SK-N-MC (cell line): Measurements from ENCODE around the gene CACNA1A.

Source experiments
- EZH2 ChIP-seq: fragments of 200-600 bp; sonication (generic); IDR thresholded peaks from one replicate; pipeline ENCODE4 v1.6.1; 2017; ENCODE audit warnings: antibody characterized with exemption
- POLR2AphosphoS5 ChIP-seq: IDR thresholded peaks from 2 replicates; pipeline ENCODE4 v1.6.1; 2012; ENCODE audit warnings: mild to moderate bottlenecking, low read depth, low read length, borderline replicate concordance

DNA sequence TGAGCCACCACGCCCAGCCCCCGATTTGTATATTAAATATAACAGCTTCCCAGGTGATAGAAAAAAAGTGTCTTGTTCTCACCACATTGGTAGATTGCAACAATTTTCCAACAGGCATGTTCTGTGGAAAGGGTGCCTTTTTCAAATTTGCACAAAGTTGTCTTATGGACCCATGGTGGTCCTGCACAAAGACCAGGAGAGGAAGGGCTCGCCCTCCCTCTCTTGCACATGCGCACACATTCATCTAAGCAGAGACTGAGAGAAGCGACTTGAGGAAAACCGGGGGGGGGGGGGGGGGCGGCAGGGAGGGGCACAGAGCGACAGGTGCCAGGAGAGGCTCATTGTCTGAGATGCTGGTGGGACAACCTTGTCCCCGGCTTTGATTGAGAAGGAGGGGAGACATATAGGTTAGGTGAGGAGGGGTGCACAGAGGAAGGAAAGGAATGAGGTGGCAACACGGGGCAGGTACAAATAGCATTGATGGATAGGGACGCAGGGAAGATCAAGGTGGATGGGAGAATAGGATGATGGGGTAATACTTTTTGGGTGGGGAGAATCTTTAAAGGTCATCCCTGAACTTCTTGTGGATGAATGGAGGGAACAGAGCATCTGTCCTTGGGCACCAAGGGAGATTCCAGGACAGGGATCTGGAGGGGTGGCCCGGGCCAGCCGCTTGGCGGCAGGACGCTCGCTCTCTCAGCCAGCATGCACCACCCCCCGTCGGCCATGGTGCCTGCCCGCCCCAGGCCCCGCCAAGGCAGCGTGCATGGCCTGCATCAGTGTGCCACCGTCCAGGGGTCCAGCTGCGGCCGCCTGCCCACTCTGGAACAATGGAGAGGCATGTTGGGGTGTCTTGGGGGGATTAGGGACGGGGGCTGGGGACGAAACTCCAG, 280.1 kb downstream of the CACNA1A start:
- TF ChIP-seq EZH2 (no peak), POLR2AphosphoS5 (no peak)
